Neural cell (in vitro differentiated cells): Measurements from ENCODE around the gene HLA-DQA1. TPM values are rescaled to one million over a fixed set of nuclear protein-coding genes. Genes with fewer than 3 reads are reported as not detected.

ENCODE experiments used
- H2AFZ ChIP-seq: fragments of 200-600, 300-800 bp; sonication (generic), shearing (Covaris generic); 2 replicates; pipeline ENCODE4 v1.6.0; 2014; ENCODE audit warnings: low read depth, mild to moderate bottlenecking, antibody characterized with exemption, low read length, moderate library complexity
- H3F3A ChIP-seq: fragments of 200-600 bp; shearing (Covaris generic); 2 replicates; pipeline ENCODE4 v1.6.1; 2016; ENCODE audit warnings: mild to moderate bottlenecking, moderate library complexity, mixed read lengths, antibody characterized with exemption, low read length; ENCODE audit not compliant: insufficient read depth, poor library complexity, severe bottlenecking
- H3K27ac ChIP-seq: fragments of 200-600, 300-800 bp; sonication (generic), shearing (Covaris generic); 2 replicates; pipeline ENCODE4 v1.5.1; 2014; ENCODE audit warnings: mild to moderate bottlenecking, low read length, moderate library complexity
- H3K27me3 ChIP-seq: fragments of 300-800, 200-600 bp; sonication (generic), shearing (Covaris generic); 2 replicates; pipeline ENCODE4 v1.6.0; 2014; ENCODE audit warnings: mild to moderate bottlenecking, low read depth, low read length, moderate library complexity; ENCODE audit not compliant: insufficient read depth
- H3K36me3 ChIP-seq: fragments of 300-800, 200-600 bp; sonication (generic), shearing (Covaris generic); 2 replicates; pipeline ENCODE4 v1.5.1; 2014; ENCODE audit warnings: mild to moderate bottlenecking, antibody characterized with exemption, low read length, moderate library complexity; ENCODE audit not compliant: insufficient read depth
- H3K4me2 ChIP-seq: fragments of 300-800, 200-600 bp; sonication (generic), shearing (Covaris generic); 2 replicates; pipeline ENCODE4 v1.6.0; 2014; ENCODE audit warnings: mild to moderate bottlenecking, low read length
- H3K4me3 ChIP-seq: fragments of 300-800, 200-600 bp; sonication (generic), shearing (Covaris generic); 2 replicates; pipeline ENCODE4 v1.5.1; 2014; ENCODE audit warnings: mild to moderate bottlenecking, low read length, moderate library complexity
- H3K79me2 ChIP-seq: fragments of 200-600 bp; shearing (Covaris generic); replicated peaks from 2 replicates; pipeline ENCODE4 v1.6.0; 2014; ENCODE audit warnings: mild to moderate bottlenecking, low read length, moderate library complexity; ENCODE audit not compliant: insufficient read depth
- H3K9ac ChIP-seq: fragments of 300-800, 200-600 bp; sonication (generic), shearing (Covaris generic); 2 replicates; pipeline ENCODE4 v1.6.1; 2016; ENCODE audit warnings: mild to moderate bottlenecking, low read length, mixed read lengths
- H3K9me2 ChIP-seq: fragments of 200-600 bp; shearing (Covaris generic); 2 replicates; pipeline ENCODE4 v1.6.1; 2016; ENCODE audit warnings: mild to moderate bottlenecking, low read length, mixed read lengths; ENCODE audit not compliant: insufficient read depth
- H3K9me3 ChIP-seq: fragments of 200-600, 300-800 bp; sonication (generic), shearing (Covaris generic); 2 replicates; pipeline ENCODE4 v1.6.1; 2016; ENCODE audit warnings: mild to moderate bottlenecking, mixed run types, low read length, moderate library complexity, mixed read lengths
- H4K20me1 ChIP-seq: fragments of 200-600 bp; shearing (Covaris generic); 2 replicates; pipeline ENCODE4 v1.6.1; 2016; ENCODE audit warnings: mild to moderate bottlenecking, mixed run types; ENCODE audit not compliant: insufficient read depth
- CTCF ChIP-seq: fragments of 450-650 bp; IDR thresholded peaks from 2 replicates; pipeline ENCODE4 v1.5.1; 2014; ENCODE audit warnings: antibody characterized with exemption, mild to moderate bottlenecking, moderate library complexity; ENCODE audit not compliant: poor library complexity, severe bottlenecking
- EP300 ChIP-seq: fragments of 450-650 bp; conservative IDR thresholded peaks from 2 replicates; pipeline ENCODE4 v1.6.1; 2014; ENCODE audit warnings: antibody characterized with exemption, mild to moderate bottlenecking, moderate library complexity; ENCODE audit not compliant: poor library complexity, severe bottlenecking
- EZH2 ChIP-seq: fragments of 200-600, 300-800 bp; shearing (Covaris generic), sonication (generic); IDR thresholded peaks from 2 replicates; pipeline ENCODE4 v1.6.1; 2014; ENCODE audit warnings: antibody characterized with exemption, low read length, borderline replicate concordance, mild to moderate bottlenecking; ENCODE audit not compliant: insufficient read depth, poor library complexity, severe bottlenecking
- MXI1 ChIP-seq: fragments of 450-650 bp; conservative IDR thresholded peaks from 2 replicates; pipeline ENCODE4 v1.6.1; 2014; ENCODE audit warnings: antibody characterized with exemption, mild to moderate bottlenecking; ENCODE audit not compliant: poor library complexity, severe bottlenecking
- POLR2AphosphoS5 ChIP-seq: IDR thresholded peaks from 2 replicates; pipeline ENCODE4 v1.6.1; 2012
- RAD21 ChIP-seq: fragments of 450-650 bp; conservative IDR thresholded peaks from 2 replicates; pipeline ENCODE4 v1.6.1; 2014; ENCODE audit warnings: antibody characterized with exemption, mild to moderate bottlenecking, moderate library complexity
- REST ChIP-seq: IDR thresholded peaks from 2 replicates; pipeline ENCODE4 v1.6.1; 2012; ENCODE audit warnings: borderline replicate concordance
- SMC3 ChIP-seq: fragments of 450-650 bp; conservative IDR thresholded peaks from 2 replicates; pipeline ENCODE4 v1.6.1; 2014; ENCODE audit warnings: antibody characterized with exemption, mild to moderate bottlenecking, moderate library complexity; ENCODE audit not compliant: poor library complexity
- TAF1 ChIP-seq: IDR thresholded peaks from 2 replicates; pipeline ENCODE4 v1.6.1; 2012; ENCODE audit warnings: low read depth
- polyA plus RNA-seq: library from polyadenylated mRNA; depleted of rRNA; stranded (reverse); fragments of >200 nt; gene quantifications from 2 replicates; pipeline ENCODE4 v1.2.3, GENCODE V29; 2014

Gene HLA-DQA1
- polyA plus RNA-seq, 1 donor from 2014 or later: not detected

GRCh38 chr6:32658268-32658897, 21.2 kb downstream of the HLA-DQA1 start:
- Histone ChIP-seq H3K79me2 (no peaks in the 10 kb centered on the region), H3F3A (no peaks in the 10 kb centered on the region), H3K9me3 (no peaks in the 10 kb centered on the region), H3K4me3 (no peak overlapping the region), H3K27me3 (no peaks in the 10 kb centered on the region), H4K20me1 (no peaks in the 10 kb centered on the region), H3K9me2 (no peaks in the 10 kb centered on the region), H3K36me3 (no peaks in the 10 kb centered on the region), H3K4me2 (no peak overlapping the region), H3K9ac (no peak overlapping the region), H2AFZ (no peak overlapping the region), H3K27ac (no peak overlapping the region)
- TF ChIP-seq TAF1 (no peak), RAD21 (no peak), SMC3 (no peak), POLR2AphosphoS5 (no peak), REST (no peak), EP300 (no peak), MXI1 (no peak), EZH2 (no peak), CTCF (no peak)

GRCh38 chr6:32659856-32660595, 22.8 kb downstream of the HLA-DQA1 start:
- no peaks in the 10 kb centered on the region for H3F3A ChIP-seq
- H3K27me3 ChIP-seq: no peaks in the 10 kb centered on the region
- H3K9me3 ChIP-seq: no peaks in the 10 kb centered on the region
- TF ChIP-seq TAF1 (no peak), EP300 (no peak), REST (no peak), CTCF (no peak), RAD21 (no peak), SMC3 (no peak), MXI1 (no peak), POLR2AphosphoS5 (no peak), EZH2 (no peak)
- no peaks in the 10 kb centered on the region for H3K36me3 ChIP-seq
- H3K9me2 ChIP-seq: no peaks in the 10 kb centered on the region
- no peaks in the 10 kb centered on the region for H3K79me2 ChIP-seq
- no peak overlapping the region for H3K4me3 ChIP-seq
- H3K9ac ChIP-seq: no peak overlapping the region
- H2AFZ ChIP-seq: no peak overlapping the region
- no peaks in the 10 kb centered on the region for H4K20me1 ChIP-seq
- H3K27ac ChIP-seq: no peak overlapping the region
- no peak overlapping the region for H3K4me2 ChIP-seq
